NCI-H82 treated with DMSO at 0.1 percent for 48 hours (cell line): ENCODE data around the gene NUP35.

Experiments
- DNase-seq: peaks from one replicate; lab custom pipeline; 2025; ENCODE audit not compliant: unreplicated experiment; lab: John Stamatoyannopoulos, UW

Gene NUP35

GRCh38 chr2:183209395-183210028 lies 85.3 kb downstream of the NUP35 start:
- no peak for DNase-seq
